ENCODE results near the gene CCDC61.

The CCDC61 gene, protein sequence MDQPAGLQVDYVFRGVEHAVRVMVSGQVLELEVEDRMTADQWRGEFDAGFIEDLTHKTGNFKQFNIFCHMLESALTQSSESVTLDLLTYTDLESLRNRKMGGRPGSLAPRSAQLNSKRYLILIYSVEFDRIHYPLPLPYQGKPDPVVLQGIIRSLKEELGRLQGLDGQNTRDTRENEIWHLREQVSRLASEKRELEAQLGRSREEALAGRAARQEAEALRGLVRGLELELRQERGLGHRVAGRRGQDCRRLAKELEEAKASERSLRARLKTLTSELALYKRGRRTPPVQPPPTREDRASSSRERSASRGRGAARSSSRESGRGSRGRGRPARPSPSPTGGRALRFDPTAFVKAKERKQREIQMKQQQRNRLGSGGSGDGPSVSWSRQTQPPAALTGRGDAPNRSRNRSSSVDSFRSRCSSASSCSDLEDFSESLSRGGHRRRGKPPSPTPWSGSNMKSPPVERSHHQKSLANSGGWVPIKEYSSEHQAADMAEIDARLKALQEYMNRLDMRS
- total RNA-seq, result 6.9 to 8.0 reads per million in 2 donors

DNA sequence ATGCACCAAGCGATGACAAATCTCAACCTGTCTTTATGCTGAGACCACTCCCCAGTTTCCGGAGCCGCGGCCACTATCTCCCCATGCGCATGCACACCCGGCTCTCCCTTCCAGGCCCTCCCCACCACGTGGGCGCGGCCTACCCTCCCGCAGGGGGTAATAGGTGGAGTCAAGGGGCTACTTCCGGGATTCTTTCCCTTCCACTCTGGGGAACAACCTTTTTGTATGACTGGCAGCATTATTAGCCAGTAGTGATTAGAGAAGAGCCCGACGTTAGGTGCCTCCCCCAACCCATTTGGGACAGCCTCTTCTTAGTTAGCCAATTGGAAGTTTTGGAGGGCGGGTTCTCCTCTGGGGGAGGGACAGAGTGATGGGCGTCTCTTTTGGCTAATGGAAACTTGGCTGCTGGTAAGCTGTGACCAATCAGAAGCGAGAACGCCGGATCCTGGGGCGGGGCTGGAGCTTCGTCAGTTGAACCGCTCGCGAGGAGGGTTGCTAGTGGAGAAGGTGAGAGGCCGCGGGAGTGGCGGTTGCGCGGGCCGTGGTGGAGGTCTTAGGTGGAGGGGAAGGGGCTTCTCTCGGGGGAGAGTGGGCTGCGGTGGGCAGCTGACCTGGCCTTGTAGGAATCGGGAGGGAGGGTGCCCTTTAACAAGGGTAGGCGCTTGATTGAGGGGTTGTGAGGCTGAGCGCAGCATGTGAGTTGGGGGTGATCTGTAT is at the start of gene CCDC61:
Gene CCDC61, plus strand, starts transcription at position 470 of the 717 bp plus-strand sequence. CDS start 7,552 bp downstream, outside the sequence.
- peak; percentile 81 to 99 (median 94) for DNase-seq

DNA sequence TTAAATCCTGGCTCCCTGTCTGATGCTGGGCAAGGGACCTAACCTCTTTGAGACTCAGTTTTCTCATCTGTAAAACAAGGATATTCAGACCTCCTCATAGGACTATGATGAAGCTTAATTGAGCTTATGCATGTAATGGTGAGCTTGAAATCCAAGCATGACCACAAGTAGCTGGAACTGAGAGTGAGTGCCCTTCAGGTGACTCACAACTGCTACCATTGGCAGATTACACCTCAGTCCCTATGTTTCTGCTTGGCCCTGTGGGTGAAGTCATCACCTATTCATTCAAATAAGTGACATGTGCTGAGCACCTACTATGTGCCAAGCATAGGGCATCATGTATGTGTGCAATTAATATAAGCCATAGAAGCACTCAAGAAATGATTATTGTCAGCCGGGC is 47.3 kb upstream of the CCDC61 start:
- no peak for DNase-seq

DNA sequence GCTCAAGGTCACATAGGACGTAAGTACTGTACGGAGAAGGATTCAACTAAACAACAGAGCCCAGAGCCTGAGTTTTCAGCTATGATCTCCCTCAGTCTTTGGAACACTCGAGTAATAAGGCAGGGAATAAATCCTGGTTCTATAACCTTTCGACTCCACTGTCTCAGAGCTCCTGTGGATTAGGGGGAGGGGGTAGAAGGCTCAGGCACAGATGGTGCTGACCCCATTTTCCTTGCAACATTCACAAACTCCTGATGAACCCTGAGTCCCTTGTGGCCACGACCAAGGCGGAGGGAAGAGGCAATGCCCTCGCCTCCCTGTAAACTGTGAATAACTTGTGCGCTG is 43.0 kb upstream of the CCDC61 start:
- no peak for DNase-seq

DNA sequence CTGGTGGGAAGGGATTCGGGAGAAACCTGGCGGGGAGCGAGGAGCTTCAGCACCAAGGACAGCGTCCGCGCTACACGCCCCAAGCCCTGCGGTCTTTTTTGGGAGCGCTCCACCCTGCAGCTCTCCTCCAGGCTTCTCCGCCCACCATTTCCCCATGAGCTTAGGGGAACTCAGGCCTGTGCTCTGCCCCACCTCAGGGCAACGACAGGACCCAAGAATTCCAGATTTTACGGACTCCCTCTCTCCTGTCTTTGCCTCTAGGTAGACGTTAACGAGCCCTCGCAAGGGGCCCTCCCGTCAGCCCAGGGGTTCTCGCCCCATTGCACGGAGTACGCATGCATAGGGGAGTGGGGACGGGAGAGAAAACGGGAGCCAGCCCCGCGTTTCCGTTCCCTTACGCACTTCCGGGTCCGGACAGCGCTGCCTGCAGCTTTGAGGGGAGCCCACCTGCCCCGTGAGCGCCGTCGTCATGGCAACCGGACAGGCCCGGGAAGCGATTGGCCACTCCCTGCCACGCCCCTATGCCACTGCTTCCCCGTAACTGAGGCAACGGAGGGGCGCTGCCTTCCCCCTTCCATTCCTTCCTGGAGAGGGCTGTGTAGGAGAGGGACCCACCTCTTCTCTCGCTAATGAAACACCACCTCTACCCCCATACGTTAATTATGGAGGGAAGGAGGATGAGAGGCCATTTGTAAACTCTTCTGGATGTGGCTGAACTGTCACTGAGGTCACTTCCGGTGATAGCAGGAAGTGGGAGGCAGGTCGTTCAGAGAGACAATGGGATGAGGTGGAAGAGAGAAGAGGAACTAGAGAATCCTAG is 42.4 kb upstream of the CCDC61 start:
- peak in 2 of 5 experiments; percentile 24 to 59 for DNase-seq

DNA sequence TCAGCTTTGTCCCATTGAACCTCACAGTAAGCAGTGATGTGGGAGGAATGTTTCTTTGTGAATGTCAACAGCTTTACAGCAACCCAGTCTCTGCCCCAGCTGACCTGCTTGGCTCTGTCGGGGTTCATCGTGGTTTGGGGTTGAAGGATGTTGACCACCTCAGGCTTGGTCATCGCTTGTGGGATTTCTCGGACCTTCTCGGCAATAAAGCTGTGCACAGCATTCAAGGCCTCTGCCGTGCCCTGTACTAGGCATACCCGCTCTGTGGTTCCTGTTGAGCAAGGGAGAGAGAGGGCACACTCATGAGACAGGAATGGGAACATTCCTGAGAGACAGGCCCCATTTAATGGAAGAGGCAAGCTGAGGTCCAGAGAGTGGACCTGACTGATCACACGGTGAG is 41.6 kb upstream of the CCDC61 start:
- DNase-seq, result no peak

DNA sequence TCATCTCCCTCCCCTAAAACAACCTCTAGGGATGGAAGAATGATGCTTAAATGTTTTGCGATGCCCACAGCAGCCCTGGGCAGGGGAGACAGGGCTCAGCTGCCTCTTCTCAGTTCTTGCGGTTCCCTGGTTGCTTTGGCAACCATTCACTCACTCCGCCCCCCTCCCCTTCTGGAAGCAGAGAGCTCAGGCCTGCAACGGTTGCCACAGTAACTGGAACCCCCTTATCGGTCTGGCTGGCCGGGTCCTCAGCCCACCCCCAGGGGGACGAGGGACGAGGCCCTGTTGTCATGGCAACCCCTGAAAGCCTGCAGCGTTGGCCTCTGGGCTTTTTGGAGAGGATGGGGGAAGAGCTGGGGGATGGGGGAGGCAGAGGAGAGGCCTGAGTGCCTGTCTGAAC is 41.1 kb upstream of the CCDC61 start:
- no peak for DNase-seq

DNA sequence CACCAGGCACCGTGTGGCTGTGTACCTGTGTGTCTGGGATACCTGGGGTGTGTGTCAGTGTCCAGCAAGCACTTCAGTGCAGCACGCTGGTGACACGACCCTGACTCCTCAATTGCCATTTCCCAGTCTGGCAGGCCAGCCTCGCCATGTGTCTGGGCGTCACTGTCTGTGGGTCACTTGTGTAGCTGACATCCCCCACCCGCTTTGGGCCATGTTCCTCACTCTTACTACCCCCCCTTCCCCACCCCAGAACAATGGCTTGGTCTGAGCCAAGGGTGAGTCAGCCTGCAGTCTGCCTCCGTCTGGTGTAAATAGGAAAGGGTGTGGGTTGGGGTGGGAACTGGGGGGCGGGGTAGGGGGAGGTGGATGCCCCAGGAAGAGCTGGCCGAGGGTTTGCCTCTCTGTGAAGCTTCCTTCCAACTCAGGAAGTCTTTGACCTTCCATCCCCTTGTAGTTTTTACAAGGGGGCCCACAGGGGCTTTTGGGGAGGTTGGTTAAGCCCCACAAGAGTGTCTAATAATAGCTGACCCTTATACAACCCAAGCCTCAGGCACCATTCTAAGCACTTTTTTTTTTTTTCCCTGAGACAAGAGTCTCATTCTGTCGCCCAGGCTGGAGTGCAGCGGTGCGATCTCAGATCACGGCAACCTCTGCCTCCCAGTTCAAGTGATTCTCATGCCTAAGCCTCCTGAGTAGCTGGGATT is 39.2 kb upstream of the CCDC61 start:
- no peak for DNase-seq

DNA sequence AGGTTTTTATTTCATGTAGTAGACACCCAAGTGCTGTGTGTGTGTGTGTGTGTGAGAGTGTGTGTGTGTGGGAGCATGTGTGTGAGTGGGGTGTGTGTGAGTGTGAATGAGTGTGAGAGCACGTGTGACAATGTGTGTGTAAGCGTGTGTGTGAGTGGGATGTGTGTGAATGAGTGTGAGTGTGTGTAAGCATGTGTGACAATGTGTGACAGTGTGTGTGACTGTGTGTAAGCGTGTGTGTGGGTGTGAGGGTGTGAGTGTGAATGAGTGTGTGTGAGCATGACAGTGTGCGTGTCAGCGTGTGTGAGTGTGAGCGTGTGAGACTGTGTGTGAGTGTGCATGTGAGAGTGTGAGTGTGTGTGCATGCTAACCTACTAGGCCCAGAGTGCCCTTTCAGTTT is 36.9 kb upstream of the CCDC61 start:
- DNase-seq, result no peak

DNA sequence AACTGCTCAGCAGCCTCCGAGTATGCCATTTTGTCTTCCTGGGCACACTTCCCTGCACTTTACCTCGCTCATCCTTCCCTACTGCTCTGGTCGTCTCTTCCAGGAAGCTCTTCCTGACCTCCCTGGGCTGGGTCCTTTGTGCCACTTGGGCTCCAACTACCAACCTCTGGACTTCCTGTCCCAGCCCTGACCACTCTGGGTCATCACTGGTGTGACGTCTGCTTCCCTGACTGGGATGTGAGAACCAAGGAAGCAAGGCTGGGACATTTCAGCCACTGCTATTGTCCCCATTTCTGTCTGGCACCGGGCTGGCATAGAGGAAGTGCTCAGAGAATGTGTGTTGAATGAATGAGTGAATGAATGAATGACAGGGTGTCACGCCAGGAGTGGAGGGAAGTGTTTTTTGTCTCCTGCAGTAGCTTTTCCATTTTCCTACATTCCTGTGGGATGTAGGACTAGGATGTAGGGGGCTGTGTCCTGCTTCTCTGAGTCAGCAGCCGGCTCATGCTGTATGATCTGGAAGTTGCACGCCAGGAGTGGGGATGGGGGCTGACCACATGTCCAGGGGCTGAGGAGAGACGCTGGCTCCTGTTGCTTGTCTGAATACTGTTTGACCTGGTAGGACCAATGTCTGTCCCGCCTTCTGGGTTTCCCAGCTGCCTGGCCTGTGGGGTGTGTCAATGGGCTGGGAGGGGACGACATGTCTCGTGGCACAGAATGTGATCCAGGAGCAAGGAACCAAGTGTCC is 36.3 kb upstream of the CCDC61 start:
- DNase-seq, result no peak

DNA sequence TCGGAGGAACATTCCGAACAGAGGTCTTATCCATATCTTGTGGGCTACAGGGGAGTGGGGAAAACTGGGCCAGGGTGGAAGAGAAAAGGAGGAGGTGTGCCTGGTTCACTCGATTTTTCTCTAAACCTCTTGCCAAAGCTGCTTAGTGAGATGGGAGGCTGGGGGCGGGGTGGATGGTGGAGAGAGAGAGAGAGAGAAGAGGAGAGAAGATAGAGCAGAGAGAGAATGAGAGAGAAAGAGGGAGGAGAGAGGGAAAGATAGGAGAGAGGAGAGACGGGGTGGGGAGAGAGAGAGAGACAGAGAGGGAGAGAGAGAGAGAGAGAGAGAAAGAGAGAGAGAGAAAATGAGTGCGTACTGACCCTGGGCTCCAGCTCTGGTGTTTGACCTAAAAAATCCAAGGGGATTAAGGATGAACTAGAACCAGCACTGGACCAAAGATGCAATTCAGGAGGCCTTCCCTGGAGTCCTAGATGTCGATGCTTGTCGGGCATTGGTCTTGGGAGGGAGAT is 35.7 kb upstream of the CCDC61 start:
- DNase-seq, result no peak

DNA sequence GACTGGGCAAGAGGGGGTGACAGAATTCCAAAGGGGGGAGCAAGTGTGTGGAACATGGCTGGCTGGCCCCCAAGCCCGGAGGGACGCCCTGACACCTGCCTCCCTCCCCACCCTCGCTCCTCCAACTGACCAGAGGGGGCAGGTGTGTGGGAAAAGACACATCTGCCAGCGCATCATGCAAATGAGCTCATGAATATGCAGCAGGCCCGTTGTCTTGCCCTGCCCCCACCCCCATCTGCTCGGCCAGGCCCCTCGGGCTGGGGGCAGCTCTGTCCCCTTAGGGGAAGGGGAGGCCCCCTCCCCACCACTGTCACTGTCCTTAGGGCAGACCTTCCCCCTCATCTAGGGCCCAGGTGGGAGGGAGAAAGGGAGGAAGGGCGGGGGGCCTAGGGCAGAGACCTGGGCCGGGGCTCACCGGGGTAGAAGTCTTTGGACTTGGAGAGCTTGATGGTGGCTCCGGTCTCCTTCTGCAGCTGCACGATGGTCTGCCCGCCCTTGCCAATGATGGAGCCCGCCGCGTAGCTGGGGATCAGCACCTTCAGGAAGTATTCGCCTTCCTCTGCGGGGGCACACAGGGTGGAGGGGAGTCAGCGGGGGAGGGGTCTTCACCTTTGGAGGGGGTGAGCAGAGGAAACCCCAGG is 34.6 kb upstream of the CCDC61 start:
- DNase-seq, result no peak

DNA sequence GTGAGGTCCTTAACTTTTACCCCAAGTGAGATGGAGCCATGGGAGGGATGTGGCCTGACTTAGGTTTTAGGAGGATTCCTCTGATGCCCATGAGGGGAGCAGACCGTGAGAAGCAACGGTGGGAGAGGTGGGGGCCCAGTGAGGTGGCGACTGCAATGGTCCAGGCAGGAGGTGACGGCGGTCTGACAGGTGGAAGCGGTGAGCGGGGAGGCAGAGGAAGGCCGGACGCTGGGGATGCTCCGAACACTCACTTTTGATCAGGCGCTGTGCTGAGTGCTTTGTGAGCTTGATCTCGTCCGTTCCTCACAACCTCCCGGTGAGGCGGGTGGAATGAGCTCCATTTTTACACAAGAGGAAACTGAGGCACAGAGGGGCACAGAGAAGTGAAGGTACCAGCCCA is 33.2 kb upstream of the CCDC61 start:
- no peak for DNase-seq

DNA sequence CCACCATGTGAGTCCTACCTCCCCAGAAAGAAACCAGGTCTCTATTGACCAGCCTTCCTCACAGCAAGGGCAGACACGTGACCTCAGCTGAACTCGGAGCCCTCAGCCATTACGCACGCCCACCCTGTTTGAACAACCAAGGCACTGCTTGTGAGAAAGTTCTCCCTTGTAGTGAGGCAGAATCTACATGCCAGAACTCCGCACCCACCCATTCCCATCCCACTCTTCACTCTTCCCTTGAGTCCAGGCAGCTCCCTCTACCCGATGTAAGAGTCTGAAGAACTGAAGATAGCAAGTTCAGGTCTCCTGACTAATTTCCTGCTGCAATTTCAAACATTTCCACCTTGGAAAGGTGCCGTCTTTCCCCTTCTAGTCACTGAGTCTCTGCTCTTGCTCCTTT is 28.0 kb upstream of the CCDC61 start:
- DNase-seq, result no peak

DNA sequence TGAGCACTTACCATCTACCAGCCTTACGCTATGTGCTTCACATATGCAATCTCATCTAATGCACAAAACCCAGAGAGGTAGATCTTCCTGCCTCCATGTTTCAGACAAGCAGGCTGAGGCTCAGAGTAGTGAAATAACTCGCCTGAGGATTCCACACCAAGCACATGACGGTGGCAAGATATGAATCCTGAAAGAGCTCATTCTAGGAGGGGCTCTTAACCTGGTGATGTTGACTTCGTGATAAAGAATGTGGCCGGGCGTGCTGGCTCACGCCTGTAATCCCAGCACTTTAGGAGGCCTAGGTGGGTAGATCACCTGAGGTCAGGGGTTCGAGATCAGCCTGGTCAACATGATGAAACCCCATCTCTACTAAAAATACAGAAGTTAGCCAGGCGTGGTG is 26.6 kb upstream of the CCDC61 start:
- no peak for DNase-seq

DNA sequence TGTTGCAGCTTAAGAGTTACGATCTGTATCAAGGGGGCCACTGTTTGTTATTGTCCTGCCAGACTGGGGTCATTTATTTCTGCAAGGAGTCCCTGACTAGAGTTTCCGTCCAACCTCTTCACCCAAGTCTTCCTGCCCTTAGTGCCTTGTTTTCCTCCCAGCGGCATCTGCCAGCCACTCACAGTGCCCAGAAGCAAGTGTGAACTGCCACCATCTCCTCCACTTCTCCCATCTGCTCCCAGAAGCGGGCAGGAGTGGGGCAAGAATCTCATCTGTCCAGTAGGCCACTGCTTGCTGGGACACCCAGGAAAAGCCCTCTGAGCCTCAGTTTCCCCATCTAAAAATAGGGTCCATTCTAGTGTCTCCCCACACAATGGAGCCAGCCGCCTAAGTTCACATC is 25.6 kb upstream of the CCDC61 start:
- no peak for DNase-seq

DNA sequence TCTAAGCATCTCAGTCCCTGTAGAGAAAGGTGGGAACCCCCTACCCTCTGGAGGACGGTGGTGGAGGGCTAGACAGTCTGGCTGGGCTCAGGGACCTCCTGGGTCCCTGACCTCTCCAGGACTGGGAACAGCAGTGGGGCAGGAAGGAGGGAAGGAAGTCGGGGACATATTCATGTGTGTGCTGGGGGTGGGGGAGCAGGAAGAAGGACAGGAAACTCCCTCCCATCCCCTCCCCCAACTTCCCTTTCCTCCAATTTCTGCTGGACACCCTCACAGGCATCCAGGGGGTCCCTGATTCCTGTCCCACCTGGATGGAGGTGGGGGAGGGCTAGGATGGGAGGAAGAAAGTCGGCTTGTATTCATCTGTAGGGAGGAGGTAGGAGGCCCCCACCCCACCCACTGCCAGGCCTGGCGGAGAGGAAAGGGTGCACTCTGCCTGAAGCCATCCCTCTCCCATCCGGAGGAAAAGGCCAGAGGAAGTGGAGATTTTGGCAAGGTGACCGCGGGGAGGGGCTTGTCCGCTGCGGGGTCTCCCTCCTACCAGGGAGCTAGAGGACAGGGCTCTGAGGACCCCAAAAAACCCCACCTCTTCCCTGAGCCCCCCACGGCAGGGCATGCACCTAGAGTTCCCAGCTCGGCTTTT is 23.9 kb upstream of the CCDC61 start:
- no peak for DNase-seq

DNA sequence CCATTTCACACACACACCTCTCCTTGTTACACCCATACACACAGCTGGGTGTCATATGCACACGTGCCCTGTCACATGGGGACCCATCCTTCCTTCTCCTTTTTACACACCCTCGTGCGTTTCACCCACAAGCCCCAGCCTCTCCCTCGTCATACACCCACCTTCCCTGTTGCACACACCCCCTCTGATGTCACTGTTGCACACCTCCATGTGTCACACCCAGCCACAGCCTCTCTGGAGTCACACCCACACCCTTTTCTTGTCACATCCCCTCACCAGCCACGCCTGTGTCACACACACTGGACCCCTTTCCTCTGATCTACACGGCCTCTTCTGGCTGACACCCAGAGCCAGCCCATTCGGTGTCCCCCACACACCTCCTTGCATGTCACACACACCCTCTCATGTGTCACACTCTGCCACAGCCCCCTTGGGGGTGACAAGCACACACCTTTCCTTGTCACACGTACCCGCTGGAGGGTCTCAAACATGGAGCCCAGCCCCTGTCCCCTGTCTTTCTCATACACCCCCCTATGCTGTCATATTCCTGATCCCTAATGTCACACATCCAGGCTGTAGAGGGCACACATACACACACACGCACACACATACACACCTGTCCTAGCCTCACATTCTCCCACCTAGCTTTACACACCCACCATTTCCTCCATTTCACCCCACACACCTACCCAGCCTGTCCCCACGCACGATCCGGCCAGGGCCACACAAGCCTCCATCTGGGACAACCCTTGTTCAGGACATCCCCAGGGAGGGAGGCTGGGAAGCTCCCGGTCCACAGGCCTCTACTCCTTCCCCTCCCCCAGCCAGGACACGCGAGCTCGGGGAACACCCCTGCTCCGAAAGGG is 23.0 kb upstream of the CCDC61 start:
- peak in 2 of 5 experiments; percentile 20 to 57 for DNase-seq

DNA sequence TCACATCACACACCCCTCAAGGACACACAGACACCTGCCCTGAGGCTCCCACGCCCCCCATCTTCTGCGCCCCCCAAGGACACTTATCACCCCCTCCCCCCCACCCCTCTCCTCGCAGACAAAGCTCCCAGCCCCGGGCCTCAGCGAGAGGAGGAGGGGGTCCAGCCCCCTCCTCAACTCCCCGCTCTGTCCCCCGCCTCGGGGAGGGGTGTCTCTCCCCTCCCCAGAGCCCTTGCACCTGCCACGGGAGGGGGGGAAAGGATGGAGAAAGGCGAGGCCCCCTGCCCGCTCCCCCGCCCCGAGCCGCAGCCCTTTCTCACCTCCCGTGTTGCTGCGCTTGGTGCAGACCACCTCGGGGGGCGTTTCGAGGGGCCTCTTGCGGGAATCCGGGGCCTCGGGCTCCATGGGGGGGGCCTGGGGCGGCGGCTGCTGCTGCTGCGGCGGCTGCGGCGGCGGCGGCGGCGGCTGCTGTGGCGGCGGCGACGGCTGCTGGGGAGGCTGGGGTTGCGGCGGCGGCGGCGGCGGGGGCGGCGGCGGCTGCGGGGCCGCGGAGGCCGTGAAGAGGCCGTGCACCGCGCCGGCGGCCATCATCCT is 22.2 kb upstream of the CCDC61 start:
- no peak for DNase-seq
